22Rv1 (cell line): Measurements from ENCODE around the gene OBP2A.
"Not testable (repeated sequence)": the region's sequence is repeated elsewhere in the genome, so short reads cannot be mapped to it uniquely, and the experiment has no call there.

Experiments used
- H3K27ac ChIP-seq: fragments of 450-650 bp; 2 replicates; pipeline ENCODE4 v1.5.1; 2017
- ZFX ChIP-seq: fragments of 450-650 bp; IDR thresholded peaks from 2 replicates; pipeline ENCODE4 v1.6.1; 2017; ENCODE audit warnings: antibody characterized with exemption, borderline replicate concordance
- TF ChIP-seq, protein P1 (sequence below): fragments of 450-650 bp; IDR thresholded peaks from 2 replicates; pipeline ENCODE4 v1.5.1; 2017; ENCODE audit warnings: mild to moderate bottlenecking

OBP2A gene

DNA sequence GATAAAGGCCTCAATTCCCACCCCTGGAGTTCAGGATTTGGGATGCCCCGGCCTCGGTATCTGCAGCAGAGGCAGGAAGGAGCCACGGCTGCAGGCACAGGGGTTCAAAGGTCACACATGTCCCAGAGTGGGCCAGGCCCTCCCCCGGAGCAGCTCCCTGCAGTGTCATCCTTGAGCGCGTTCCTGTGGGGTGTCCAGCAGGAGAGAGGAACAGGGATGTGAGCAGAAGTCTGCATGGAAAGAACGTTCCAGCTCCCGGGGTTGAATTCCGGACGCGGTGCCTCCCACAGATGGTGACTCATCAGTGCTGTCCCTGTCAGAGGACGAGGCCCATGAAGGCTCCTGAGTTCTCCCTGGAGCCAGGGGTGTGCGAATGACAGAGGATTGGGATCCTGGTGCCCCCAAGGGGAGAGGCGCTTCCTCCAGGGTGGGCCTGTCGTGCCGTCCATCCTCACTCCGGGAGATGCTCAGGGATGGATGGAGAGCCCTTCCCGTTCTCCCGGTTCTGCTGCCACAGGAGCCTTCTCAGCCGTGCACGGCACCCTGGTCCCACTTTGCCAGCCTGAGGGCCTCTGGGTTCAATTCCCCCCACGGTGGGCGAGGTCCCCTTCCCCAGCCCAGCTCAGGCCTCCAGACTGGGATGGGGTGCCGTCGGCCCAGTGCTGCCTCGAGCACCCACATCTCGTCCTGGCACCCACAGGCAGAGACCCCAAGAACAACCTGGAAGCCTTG, 21.6 kb upstream of the OBP2A start:
- no peak overlapping the region for H3K27ac ChIP-seq
- no peak for TF ChIP-seq ZFX
- TF ChIP-seq, protein P1, sequence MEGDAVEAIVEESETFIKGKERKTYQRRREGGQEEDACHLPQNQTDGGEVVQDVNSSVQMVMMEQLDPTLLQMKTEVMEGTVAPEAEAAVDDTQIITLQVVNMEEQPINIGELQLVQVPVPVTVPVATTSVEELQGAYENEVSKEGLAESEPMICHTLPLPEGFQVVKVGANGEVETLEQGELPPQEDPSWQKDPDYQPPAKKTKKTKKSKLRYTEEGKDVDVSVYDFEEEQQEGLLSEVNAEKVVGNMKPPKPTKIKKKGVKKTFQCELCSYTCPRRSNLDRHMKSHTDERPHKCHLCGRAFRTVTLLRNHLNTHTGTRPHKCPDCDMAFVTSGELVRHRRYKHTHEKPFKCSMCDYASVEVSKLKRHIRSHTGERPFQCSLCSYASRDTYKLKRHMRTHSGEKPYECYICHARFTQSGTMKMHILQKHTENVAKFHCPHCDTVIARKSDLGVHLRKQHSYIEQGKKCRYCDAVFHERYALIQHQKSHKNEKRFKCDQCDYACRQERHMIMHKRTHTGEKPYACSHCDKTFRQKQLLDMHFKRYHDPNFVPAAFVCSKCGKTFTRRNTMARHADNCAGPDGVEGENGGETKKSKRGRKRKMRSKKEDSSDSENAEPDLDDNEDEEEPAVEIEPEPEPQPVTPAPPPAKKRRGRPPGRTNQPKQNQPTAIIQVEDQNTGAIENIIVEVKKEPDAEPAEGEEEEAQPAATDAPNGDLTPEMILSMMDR: no peak

- TF ChIP-seq ZFX: no peak
- TF ChIP-seq, protein P1: no peak
- H3K27ac ChIP-seq: no peak overlapping the region
Observed at GRCh38 chr9:135525241-135526088, 20.5 kb upstream of the OBP2A start.

- TF ChIP-seq ZFX: no peak
- TF ChIP-seq, protein P1: no peak
- H3K27ac ChIP-seq: no peak overlapping the region
Observed at GRCh38 chr9:135526089-135526729, 19.7 kb upstream of the OBP2A start.

GRCh38 chr9:135526730-135527571, 19.0 kb upstream of the OBP2A start:
- TF ChIP-seq ZFX: no peak
- TF ChIP-seq, protein P1: no peak
- H3K27ac ChIP-seq: no peak overlapping the region

GRCh38 chr9:135528842-135529435, 17.0 kb upstream of the OBP2A start:
- H3K27ac ChIP-seq: not testable (repeated sequence)

DNA sequence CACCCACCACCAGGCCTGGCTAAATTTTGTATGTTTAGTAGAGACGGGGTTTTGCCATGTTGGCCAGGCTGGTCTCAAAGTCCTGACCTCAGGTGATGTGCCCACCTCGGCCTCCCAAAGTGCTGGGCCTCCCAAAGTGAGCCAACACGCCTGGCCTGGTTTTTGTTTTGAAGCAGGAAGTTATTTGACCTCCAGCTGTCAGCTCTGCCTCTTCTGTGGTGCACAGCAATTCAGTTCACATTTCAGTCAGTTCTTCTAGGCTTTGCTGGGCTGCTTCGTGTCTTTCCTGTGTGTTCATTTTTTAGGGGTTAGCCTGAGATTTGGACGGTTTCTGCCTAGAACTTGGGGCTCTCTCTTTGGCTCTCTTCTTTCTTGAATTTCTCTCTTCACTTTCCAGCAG, 15.8 kb upstream of the OBP2A start:
- TF ChIP-seq, protein P1: no peak
- TF ChIP-seq ZFX: no peak
- H3K27ac ChIP-seq: no peak overlapping the region

DNA sequence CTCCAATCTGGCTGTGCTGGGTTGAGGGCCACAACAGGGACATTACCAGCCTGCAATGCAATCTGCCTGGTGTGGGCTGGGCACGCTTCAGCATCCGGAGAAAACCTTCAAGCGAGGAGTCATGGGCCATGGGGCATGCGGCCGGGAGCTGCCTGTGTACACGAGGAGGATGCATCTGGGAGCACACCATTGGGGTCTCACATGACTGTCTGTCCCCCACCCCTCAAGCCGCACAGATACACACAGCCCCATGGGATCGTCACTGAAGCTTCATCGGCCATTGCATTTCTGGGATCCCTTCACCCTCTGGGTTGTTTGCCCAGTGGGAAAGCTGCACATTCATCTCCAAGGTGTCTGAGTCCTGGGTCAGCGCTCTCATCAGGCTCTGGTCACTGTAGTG, 14.8 kb upstream of the OBP2A start:
- H3K27ac ChIP-seq: no peak overlapping the region
- TF ChIP-seq, protein P1: no peak
- TF ChIP-seq ZFX: no peak
